Cerebellar nuclear complex (tissue), 1 donor: Measurements from ENCODE around the gene TMEM163.
"Not testable (repeated sequence)": the region's sequence is repeated elsewhere in the genome, so short reads cannot be mapped to it uniquely, and the experiment has no call there.

ENCODE experiments used
- DNase-seq, 2 experiments: peaks; one replicate each; lab custom pipeline; 2025; lab: John Stamatoyannopoulos, UW

TMEM163 gene

DNA sequence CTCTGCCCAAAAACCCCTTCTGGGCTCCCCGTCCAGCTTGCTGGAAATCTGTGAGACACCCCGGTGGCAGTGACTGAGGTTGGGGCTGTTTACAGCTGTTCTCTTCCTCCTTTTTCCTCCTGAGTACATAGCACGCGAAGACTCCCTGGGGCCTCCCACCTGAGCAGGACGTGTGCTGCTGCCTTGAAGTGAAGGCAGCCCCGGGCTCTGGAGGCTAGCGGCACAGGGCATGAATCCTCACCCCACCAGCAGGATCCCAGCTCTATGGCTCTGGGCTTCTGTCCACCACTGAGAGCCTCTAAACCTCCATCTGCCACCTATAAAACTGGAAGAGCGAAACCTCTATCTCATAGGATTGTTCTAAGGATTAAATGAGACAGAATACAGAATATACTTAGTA lies 182.5 kb downstream of the TMEM163 start:
- DNase-seq, result peak; percentile 31 to 45

DNA sequence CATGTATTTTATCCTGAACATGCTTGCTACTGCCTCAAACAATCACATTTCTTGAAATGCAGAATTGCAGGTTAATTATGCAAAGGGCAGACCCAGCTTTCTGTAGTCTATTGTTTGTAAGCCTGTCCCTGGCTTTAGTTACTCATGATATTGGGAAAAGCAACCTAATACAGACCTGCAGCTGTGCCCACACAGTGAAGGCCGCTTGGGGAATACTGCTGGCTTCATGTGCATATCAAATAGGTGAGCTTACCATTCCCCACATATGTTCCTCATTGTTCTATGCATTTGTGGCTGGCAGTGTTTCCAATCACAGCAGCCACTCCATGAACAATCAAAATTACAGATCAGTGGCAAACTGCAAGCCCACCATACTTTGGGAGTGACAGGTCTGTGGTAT lies 186.3 kb downstream of the TMEM163 start:
- no peak for DNase-seq

GRCh38 chr2:134527381-134527780 lies 191.4 kb downstream of the TMEM163 start:
- DNase-seq, result no peak

DNA sequence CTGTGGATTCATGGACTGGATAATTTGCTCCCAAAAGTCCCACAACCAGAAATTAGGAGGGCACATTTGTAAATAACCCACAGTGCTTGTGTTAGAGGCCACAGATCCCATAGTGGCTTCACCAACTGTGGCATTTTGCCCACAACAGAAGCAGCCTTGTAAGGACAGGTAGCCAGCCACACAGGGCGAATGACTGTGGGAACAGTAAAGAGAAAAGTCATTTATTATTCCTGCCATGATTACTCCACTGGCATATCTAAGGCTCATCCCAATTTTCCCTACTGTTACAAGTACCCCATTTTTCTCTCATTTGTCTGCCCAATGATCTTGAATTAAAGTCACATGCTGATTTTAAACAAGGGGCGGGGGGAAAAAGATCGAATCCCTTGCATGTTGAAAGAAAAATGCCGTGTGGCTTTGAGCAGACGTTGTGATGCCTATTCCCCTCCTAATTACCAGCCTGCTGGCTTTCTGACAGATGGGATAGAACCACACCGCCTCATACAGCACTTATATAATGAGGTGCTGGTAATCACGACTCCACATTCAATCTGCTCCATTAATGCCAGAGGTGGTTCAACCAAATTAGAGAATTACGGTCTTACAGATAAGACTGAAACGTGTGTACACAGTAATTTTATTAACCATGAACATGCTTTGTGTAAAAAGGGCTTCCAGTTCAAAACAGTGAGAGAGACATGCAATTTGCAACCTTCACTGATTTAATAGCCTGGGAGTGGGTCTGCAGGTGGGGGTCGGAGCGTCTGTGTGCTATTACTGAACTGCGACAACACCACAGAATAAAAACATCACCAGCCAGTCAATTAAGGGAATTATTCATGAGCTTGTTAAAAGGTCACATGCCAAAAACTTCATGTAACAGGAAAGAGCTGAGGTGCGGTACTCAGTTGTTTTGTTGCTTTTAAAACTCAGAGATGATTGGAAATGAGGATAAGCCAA lies 196.0 kb downstream of the TMEM163 start:
- DNase-seq, result no peak

DNA sequence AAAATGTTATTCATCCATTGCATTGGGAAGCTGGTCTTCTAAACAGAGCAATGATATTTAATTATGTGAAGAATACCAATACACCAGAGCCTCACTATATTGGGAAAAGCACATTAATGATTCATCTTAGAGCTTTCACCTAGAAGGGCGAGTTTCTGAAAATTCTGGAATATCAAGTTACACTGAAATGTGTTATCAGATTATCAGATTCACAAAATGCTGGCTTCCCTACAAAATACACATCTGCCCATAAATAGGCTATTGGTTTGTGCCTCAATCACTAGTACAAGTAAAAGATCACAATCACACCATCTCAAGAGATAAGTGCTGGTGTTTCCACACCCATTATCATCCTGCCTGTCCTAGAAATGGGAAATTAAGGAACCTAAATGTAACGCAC lies 200.7 kb downstream of the TMEM163 start:
- no peak for DNase-seq

- DNase-seq, result no peak
These were observed 203.7 kb downstream of the TMEM163 start for GRCh38 chr2:134515137-134515536.

DNA sequence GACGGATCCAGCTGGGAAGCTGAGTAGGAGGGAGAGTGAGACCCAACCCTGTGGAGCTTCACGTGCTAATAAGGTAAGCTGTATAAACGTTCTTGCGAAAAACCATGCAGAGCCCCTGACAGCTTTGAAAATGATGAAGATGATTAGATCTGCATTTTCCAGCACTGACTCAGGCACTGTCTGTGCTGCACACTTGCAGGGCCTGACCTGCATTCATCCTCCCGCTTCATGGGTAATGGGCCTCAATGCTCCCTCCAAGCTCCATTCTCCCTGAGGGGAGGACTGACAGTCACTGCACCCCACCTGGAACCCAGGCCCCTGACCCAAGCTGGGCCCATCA lies 205.4 kb downstream of the TMEM163 start:
- DNase-seq, result no peak

DNA sequence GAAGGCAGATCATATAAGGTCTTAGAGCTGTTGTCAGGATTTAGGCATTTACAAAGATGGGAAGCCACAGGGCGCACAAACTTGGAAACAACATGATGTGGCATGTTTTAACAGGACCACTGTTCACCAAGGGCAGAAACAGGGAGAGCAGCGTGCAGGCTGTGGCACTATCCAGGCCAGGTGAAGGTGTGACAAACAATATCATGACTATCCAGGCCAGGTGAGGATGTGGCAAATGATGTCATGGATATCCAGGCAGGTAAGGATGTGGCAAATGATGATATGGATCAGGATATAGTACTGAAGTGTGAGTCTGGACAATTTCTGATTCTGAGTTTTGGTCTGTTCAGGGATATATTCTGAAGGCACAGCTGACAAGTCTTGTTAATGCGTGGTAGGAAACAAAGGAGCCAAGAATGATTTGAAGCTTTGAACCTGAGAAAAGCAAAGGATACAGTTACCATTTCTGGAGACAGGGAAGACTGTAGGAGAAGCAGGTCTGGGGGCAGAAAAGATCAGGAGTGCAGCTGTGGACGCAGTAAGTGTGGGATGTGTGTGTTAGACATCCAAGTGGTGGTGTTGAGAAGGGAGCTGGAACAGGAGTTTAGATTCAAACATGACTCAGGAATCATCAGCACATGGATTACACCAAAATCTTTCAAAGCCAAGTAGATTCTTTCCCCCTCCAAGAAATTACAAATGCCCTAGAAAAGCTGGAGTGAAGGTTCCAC lies 205.9 kb downstream of the TMEM163 start:
- DNase-seq, result no peak

DNA sequence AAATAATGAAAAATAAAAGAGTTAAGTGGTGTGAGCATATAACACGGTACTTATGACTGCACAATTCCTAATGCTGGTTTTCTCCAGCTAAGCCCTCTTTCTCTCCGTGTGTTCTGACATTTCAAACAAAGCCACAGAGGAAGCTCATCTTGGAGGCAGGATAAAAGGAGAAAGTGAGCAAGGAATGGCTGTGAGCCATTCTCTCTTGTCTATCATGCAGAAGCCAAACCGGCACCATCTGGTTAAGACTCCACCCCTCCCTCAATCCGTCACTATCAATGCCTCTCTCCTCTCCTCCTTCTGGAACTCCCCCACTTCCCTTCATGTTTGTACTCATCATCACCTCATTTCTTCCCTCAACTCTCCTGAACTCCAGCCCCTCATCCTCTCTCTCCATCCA lies 210.4 kb downstream of the TMEM163 start:
- DNase-seq, result no peak

DNA sequence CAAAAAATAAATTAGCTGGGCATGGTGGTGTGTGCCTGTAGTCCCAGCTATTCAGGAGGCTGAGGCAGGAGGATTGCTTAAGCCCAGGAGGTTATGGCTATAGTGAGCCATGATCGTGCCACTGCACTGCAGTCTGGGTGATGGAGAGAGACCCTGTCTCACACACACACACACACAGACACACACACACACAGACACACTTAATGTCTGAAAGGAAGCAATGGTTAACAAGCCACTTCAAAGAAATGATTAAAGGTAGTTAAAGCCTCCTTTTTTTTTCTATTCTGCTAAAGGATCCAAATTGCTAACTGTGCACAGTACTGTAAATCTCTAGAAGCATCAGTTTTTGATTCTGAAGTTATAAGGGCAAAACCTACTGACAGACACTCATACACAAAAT lies 211.1 kb downstream of the TMEM163 start:
- DNase-seq, result no peak

DNA sequence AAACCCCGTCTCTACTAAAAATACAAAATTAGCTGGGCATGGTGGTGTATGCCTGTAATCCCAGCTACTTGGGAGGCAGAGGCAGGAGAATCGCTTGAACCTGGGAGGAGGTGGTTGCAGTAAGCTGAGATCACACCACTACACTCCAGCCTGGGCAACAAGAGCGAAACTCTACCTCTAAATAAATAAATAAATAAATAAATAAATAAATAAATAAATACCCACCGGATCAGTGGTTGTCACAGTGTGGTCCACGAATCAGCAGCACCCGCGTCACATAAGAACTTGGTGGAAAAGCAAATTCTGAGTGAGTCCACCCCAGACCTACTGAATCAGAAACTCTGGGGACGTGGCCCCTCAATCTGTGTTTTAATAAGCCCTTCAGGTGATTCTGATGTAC lies 211.6 kb downstream of the TMEM163 start:
- DNase-seq, result not testable (repeated sequence)

DNA sequence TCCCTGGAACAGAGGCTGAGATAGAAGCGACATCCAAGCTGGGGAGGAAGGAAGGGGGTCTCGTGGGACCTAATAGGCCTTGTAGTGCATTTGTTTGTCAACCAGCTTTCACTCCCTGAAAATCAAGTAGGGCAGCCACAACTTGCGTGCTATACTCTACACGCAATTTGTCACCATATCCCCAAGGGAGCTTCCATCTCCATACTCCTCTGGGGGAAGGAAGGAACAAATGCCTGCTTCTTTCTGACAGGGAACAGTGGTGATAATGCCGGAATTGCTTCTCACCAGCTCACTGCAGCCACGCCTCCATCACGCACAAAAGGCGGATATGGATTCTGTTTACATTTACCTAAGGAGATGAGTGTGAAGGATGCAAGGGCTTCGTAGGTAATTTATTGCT lies 213.4 kb downstream of the TMEM163 start:
- DNase-seq, result no peak

- no peak for DNase-seq
These were observed 214.0 kb downstream of the TMEM163 start for GRCh38 chr2:134504586-134505336.

- no peak for DNase-seq
These were observed 216.7 kb downstream of the TMEM163 start for GRCh38 chr2:134502104-134502503.

GRCh38 chr2:134501476-134502091 lies 217.2 kb downstream of the TMEM163 start:
- DNase-seq, result no peak

DNA sequence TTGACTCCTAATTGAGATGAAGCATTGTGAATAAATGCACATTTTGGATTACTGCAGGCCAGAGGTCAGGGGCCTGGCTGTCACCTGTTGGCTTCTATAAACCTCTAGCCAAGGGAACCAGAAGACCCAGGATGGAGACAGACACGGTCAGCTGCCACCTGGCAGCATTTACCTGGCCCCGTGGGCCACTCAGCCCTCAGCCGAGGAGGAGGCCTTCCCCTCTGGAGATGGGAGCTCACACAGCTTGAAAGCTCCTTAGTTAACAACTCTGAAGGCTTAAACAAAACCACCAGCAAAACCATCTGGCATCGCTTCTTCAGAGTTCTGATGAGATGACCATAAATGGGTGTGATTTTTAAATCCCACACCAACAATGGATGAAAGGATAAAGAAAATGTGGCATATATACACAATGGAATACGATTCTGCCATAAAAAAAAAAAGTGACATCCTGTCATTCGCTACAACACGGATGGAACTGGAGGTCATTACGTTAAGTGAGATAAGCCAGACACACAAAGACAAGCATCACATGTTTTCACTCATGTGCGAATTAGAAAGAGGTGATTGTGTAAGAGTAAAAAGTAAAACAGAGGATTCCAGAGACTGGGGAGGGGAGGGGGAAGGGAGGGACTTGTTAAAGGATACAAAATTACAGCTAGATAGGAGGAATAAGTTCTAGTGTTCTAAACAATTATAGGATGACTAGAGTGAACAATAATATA lies 218.4 kb downstream of the TMEM163 start:
- no peak for DNase-seq

DNA sequence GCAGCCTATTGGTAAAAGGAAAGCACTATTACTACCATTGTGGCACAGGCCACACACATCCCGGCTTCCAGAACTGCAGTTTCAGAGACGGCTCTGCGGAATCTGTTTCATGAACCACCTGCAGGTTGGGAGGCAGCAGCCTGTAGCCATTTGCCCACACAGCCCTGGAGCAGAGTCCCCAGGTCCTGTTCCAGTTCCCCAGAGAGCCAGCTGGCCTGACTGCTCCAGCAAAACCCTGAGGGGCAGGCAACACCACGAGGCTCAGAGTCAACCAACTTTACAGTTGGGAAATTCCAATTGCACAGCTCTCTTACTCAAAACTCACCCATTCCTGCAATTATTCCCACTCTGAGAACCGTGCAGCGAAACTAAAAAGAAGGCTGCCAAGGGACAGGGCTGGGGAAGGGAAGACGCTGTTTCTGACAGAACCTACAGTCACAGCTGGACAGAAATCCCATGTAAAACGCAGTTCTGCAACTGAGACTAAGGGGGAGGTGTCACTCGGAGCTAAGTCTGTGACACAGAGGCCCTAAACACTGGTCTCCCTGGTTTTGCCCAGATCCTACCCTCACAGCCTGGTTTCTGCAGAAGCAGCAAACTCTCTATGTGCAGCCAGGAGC lies 219.4 kb downstream of the TMEM163 start:
- DNase-seq, result no peak

DNA sequence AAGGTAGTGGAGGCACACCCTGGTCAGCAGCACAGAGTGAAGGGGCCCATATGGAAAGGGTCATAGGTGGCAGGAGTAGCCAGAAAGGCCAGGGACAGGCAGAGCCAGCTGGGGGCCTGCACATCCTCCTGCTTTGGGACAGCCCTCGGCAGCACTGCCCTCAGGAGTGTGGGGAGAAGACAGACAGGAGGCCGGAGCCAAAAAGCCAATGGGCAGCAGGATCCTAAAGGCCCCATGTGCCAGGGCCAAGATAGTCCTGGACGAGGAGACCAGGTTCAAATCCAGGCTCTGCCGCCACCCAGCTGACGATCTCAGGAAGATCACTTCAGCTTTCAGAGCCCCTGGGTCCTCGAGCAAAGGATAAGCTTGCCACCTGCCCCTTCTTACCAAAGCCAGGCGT lies 220.1 kb downstream of the TMEM163 start:
- no peak for DNase-seq

GRCh38 chr2:134493797-134494196 lies 225.0 kb downstream of the TMEM163 start:
- no peak for DNase-seq

- no peak for DNase-seq
These were observed 226.9 kb downstream of the TMEM163 start for GRCh38 chr2:134491771-134492441.
